ENCODE measurements around the gene BRCA1.
"Not testable (repeated sequence)": the region's sequence is repeated elsewhere in the genome, so short reads cannot be mapped to it uniquely, and the experiment has no call there.

The BRCA1 gene

DNA sequence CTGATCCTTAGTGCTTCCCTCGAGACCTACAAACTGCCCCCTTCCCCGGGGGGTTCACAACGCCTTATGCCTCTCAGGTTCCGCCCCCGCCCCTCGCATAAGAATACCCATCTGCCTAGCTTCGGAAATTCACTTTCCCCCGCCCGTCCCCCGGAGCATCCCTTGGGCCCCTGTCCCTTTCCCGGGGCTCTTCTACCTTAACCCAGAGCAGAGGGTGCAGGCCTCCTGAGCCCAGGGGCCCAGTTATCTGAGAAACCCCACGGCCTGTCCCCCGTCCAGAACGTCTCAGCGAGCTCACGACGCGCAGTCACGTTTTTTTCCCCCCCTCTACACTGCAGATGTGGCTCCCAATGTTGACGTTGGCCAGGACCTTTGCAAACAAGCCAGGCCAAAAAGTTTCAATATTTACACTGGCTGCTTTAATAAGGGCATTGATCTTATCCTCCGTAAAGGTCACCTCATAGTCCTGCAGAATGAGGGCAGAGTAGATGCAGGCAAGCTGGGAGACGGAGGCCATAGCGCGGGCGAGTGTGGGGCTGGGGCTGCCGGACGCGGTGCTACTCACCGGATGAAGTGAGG is 44.5 kb upstream of the BRCA1 start:
- peak overlapping the region; percentile 93 for H3K4me2 ChIP-seq (ENCODE audit: low read length)
- H3K4me3 ChIP-seq (ENCODE audit: low read depth, low read length) = peak overlapping the region; percentile 94
- no peaks in the 10 kb centered on the region for H3K9me3 ChIP-seq (ENCODE audit: control insufficient read depth, low read length)
- H3K27ac ChIP-seq = peak overlapping the region; percentile 87
- H3K79me2 ChIP-seq = peaks cover 22% of the 10 kb centered on the region
- TF ChIP-seq, protein P1, sequence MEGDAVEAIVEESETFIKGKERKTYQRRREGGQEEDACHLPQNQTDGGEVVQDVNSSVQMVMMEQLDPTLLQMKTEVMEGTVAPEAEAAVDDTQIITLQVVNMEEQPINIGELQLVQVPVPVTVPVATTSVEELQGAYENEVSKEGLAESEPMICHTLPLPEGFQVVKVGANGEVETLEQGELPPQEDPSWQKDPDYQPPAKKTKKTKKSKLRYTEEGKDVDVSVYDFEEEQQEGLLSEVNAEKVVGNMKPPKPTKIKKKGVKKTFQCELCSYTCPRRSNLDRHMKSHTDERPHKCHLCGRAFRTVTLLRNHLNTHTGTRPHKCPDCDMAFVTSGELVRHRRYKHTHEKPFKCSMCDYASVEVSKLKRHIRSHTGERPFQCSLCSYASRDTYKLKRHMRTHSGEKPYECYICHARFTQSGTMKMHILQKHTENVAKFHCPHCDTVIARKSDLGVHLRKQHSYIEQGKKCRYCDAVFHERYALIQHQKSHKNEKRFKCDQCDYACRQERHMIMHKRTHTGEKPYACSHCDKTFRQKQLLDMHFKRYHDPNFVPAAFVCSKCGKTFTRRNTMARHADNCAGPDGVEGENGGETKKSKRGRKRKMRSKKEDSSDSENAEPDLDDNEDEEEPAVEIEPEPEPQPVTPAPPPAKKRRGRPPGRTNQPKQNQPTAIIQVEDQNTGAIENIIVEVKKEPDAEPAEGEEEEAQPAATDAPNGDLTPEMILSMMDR (IDR thresholded peaks at IDR 0.05) = no peak
- no peak overlapping the region for H3K9ac ChIP-seq
- H3K4me1 ChIP-seq = peaks cover 11% of the 10 kb centered on the region
- H2AFZ ChIP-seq = peak overlapping the region; percentile 65
- H3K36me3 ChIP-seq (ENCODE audit: control insufficient read depth, insufficient read depth, low read length) = no peaks in the 10 kb centered on the region
- H3K27me3 ChIP-seq (ENCODE audit: control insufficient read depth, insufficient read depth, low read length) = no peaks in the 10 kb centered on the region

DNA sequence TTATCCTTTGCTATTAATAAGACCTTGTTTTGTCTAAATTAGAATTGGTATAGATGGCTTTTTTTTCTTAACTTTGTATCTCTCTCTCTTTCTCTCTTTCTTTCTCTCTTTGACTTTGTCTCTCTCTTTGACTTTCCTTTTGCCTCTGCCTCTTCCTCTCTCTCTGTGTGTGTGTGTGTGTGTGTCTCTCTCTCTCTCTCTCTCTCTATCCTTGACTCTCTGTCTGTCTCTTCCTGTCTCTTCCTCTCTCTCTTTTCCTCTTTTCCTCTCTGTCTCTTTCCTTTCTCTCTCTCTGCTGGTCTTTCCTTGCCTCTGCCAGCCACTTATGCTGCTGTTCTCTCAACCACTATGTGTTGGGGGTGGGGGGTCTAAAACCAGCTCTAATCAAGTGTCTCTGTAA is 40.8 kb upstream of the BRCA1 start:
- H3K9ac ChIP-seq; H3K36me3 ChIP-seq (ENCODE audit: control insufficient read depth, insufficient read depth, low read length); H3K27ac ChIP-seq; H2AFZ ChIP-seq; H3K4me3 ChIP-seq (ENCODE audit: low read depth, low read length); H3K9me3 ChIP-seq (ENCODE audit: control insufficient read depth, low read length); H3K4me2 ChIP-seq (ENCODE audit: low read length); H3K4me1 ChIP-seq; H3K27me3 ChIP-seq (ENCODE audit: control insufficient read depth, insufficient read depth, low read length); H3K79me2 ChIP-seq: not testable (repeated sequence)

DNA sequence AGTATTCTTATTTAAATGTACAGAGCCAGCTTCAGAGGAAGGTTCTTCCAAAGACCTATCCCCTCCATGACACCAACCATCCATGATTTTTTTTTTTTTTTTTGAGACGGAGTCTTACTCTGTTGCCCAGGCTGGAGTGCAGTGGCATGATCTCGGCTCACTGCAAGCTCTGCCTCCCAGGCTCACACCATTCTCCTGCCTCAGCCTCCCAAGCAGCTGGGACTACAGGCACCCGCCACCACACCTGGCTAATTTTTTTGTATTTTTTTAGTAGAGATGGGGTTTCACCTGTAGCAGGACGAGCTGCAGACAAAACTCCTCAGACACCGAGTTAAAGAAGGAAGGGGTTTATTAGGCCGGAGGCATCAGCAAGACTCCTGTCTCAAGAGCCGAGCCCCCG is 34.8 kb upstream of the BRCA1 start:
- not testable (repeated sequence) for H3K36me3 ChIP-seq (ENCODE audit: control insufficient read depth, insufficient read depth, low read length); H3K4me2 ChIP-seq (ENCODE audit: low read length); H3K9ac ChIP-seq; H2AFZ ChIP-seq; H3K27me3 ChIP-seq (ENCODE audit: control insufficient read depth, insufficient read depth, low read length); H3K27ac ChIP-seq; H3K79me2 ChIP-seq; H3K9me3 ChIP-seq (ENCODE audit: control insufficient read depth, low read length); H3K4me3 ChIP-seq (ENCODE audit: low read depth, low read length); H3K4me1 ChIP-seq

DNA sequence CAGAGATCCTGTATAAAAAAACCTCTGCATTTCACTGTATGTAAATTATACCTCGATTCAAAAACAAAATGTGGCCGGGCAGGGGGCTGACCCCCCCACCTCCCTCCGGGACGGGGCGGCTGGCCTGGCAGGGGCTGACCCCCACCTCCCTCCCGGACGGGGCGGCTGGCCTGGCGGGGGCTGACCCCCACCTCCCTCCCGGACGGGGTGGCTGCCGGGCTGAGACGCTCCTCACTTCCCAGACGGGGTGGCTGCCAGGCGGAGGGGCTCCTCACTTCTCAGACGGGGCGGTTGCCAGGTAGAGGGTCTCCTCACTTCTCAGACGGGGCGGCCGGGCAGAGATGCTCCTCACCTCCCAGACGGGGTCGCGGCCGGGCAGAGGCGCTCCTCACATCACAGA is 34.1 kb upstream of the BRCA1 start:
- H3K9ac ChIP-seq; H3K79me2 ChIP-seq; H3K36me3 ChIP-seq (ENCODE audit: control insufficient read depth, insufficient read depth, low read length); H3K4me2 ChIP-seq (ENCODE audit: low read length); H3K27me3 ChIP-seq (ENCODE audit: control insufficient read depth, insufficient read depth, low read length); H3K4me3 ChIP-seq (ENCODE audit: low read depth, low read length); H3K4me1 ChIP-seq; H3K27ac ChIP-seq; H2AFZ ChIP-seq; H3K9me3 ChIP-seq (ENCODE audit: control insufficient read depth, low read length): not testable (repeated sequence)

DNA sequence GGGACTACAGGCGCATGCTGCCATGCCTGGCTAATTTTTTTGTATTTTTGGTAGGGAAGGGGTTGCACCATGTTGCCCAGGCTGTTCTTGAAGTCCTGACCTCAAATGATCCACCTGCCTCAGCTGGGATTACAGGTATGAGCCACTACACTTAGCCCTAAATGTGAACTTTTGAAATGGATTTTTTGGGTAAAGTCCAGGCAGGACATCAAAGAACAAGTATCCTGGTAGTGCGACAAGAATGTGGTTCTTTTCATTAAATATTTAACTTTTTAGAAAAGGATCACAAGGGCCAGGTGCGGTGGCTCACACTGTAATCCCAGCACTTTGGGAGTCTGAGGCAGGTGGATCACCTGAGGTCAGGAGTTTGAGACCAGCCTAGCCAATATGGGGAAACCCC is 30.5 kb upstream of the BRCA1 start:
- no peaks in the 10 kb centered on the region for H3K9me3 ChIP-seq (ENCODE audit: control insufficient read depth, low read length)
- no peak overlapping the region for H3K27ac ChIP-seq
- no peak overlapping the region for H3K4me2 ChIP-seq (ENCODE audit: low read length)
- no peaks in the 10 kb centered on the region for H3K36me3 ChIP-seq (ENCODE audit: control insufficient read depth, insufficient read depth, low read length)
- TF ChIP-seq, protein P1 (IDR thresholded peaks at IDR 0.05) = no peak
- H3K27me3 ChIP-seq (ENCODE audit: control insufficient read depth, insufficient read depth, low read length) = no peaks in the 10 kb centered on the region
- H3K4me3 ChIP-seq (ENCODE audit: low read depth, low read length) = no peak overlapping the region
- no peaks in the 10 kb centered on the region for H3K79me2 ChIP-seq
- H3K9ac ChIP-seq = no peak overlapping the region
- no peak overlapping the region for H2AFZ ChIP-seq
- H3K4me1 ChIP-seq = no peaks in the 10 kb centered on the region

DNA sequence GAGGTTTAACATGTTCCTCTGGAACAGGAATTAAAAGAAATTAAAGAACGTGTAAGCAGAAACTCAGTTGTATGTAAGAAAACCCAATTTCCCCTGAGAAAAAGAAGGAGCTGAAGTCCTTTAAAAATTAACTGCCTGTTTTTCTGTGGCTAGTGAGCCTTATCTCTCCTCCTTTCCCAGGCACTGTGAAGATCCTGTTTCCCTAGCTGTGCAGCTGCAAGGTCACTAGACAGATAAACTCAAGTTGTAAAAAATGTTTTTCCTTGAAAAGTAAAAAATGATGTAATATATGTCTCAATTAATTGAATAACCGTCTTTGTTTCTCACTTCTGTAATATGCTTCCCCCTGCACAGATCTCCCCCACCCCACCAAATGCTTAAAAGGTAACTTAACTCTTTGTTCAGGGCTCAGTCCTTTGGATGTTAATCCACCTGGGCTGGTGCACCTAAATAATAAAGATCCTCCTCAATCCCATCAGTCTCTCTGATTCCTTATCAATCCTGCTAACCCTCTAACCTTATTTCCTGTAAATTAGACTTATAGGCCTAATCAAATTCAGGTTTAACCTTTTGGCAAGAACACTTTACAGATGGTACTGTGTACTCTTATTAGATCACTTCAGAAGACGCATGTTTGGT is 28.2 kb upstream of the BRCA1 start:
- H3K4me1 ChIP-seq; H3K79me2 ChIP-seq; H2AFZ ChIP-seq; H3K9ac ChIP-seq; H3K4me2 ChIP-seq (ENCODE audit: low read length); H3K9me3 ChIP-seq (ENCODE audit: control insufficient read depth, low read length); H3K36me3 ChIP-seq (ENCODE audit: control insufficient read depth, insufficient read depth, low read length); H3K27ac ChIP-seq; H3K27me3 ChIP-seq (ENCODE audit: control insufficient read depth, insufficient read depth, low read length); H3K4me3 ChIP-seq (ENCODE audit: low read depth, low read length): not testable (repeated sequence)
